ENCODE measurements around the gene ZNF616. TPM values are rescaled to one million over a fixed set of nuclear protein-coding genes. Genes with fewer than 3 reads are reported as not detected.

The ZNF616 gene
- total RNA-seq (2014; rRNA removed; shearing (Covaris generic)), result 6.1 and 17.5 TPM in 2 replicates

GRCh38 chr19:52139252-52140031 is at the start of gene ZNF616:
TSS of gene ZNF616 (minus strand) at chr19:52139938. CDS start at chr19:52130512, 9,426 bp downstream.
- DNase-seq (ENCODE audit: low spot score), result peak; percentile 87

GRCh38 chr19:52188822-52189734 is 49.3 kb upstream of the ZNF616 start:
- no peak for DNase-seq (ENCODE audit: low spot score)

GRCh38 chr19:52187407-52187806 is 47.7 kb upstream of the ZNF616 start:
- no peak for DNase-seq (ENCODE audit: low spot score)

GRCh38 chr19:52176574-52176973 is 36.8 kb upstream of the ZNF616 start:
- no peak for DNase-seq (ENCODE audit: low spot score)

GRCh38 chr19:52172347-52172746 is 32.6 kb upstream of the ZNF616 start:
- no peak for DNase-seq (ENCODE audit: low spot score)

- peak; percentile 70 for DNase-seq (ENCODE audit: low spot score)
Observed at GRCh38 chr19:52171321-52172169, 31.8 kb upstream of the ZNF616 start, which contains the start of gene ZNF836. TSS of gene ZNF836 (minus strand) at chr19:52171621. CDS start at chr19:52168072, 3,549 bp downstream.

GRCh38 chr19:52170863-52171320 is 31.2 kb upstream of the ZNF616 start:
- no peak for DNase-seq (ENCODE audit: low spot score)

- DNase-seq (ENCODE audit: low spot score), result no peak
Observed at GRCh38 chr19:52170304-52170703, 30.6 kb upstream of the ZNF616 start.

- DNase-seq (ENCODE audit: low spot score), result no peak
Observed at GRCh38 chr19:52155596-52156359, 16.0 kb upstream of the ZNF616 start.

- no peak for DNase-seq (ENCODE audit: low spot score)
Observed at GRCh38 chr19:52148256-52148655, 8.5 kb upstream of the ZNF616 start.

GRCh38 chr19:52142001-52142595 is 2.4 kb upstream of the ZNF616 start:
- DNase-seq (ENCODE audit: low spot score), result peak; percentile 30

GRCh38 chr19:52141203-52141602 is 1.5 kb upstream of the ZNF616 start:
- DNase-seq (ENCODE audit: low spot score), result no peak

- no peak for DNase-seq (ENCODE audit: low spot score)
Observed at GRCh38 chr19:52140032-52140710, 433 bp upstream of the ZNF616 start.

GRCh38 chr19:52138983-52139251 is 821 bp downstream of the ZNF616 start:
- DNase-seq (ENCODE audit: low spot score), result no peak

- peak; percentile 18 for DNase-seq (ENCODE audit: low spot score)
Observed at GRCh38 chr19:52138278-52138982, 1.3 kb downstream of the ZNF616 start.

GRCh38 chr19:52120286-52120685 is 19.5 kb downstream of the ZNF616 start:
- no peak for DNase-seq (ENCODE audit: low spot score)

GRCh38 chr19:52115526-52116053 is 24.1 kb downstream of the ZNF616 start:
- DNase-seq (ENCODE audit: low spot score), result no peak

- no peak for DNase-seq (ENCODE audit: low spot score)
Observed at GRCh38 chr19:52114691-52115090, 25.0 kb downstream of the ZNF616 start.

GRCh38 chr19:52112624-52113023 is 27.1 kb downstream of the ZNF616 start:
- no peak for DNase-seq (ENCODE audit: low spot score)

All from A172 (cell line).